ENCODE data around the gene HECTD4. TPM values are rescaled to one million over a fixed set of nuclear protein-coding genes. Genes with fewer than 3 reads are reported as not detected.

HECTD4 gene
- total and polyA plus RNA-seq, 11 donors, result 6.3 to 30.7 (median 23.1) TPM

- ATAC-seq (no peak), DNase-seq (no peak)
- Histone ChIP-seq H3K4me3 (no peak overlapping the region), H3K4me1 (no peaks in the 10 kb centered on the region), H3K9me3 (no peaks in the 10 kb centered on the region), H3K27ac (no peak overlapping the region), H3K27me3 (no peaks in the 10 kb centered on the region), H3K36me3 (peaks cover 0 to 85% (median 59%) of the 10 kb centered on the region in 9 donors)
- TF ChIP-seq CTCF (IDR thresholded peaks at IDR 0.05) (no peak), POLR2A (IDR thresholded peaks at IDR 0.05) (no peak)
- intact Hi-C loops (cut with DNase I), result no loop called here
- 56 to 83% (median 77%) methylated on average over 3 of the region's 3 CpGs for WGBS, 4 donors
These were observed 164.1 kb downstream of the HECTD4 start for GRCh38 chr12:112218150-112218549.

GRCh38 chr12:112217647-112218046 is 164.6 kb downstream of the HECTD4 start:
- intact Hi-C loops (cut with DNase I), result no loop called here
- TF ChIP-seq CTCF (IDR thresholded peaks at IDR 0.05) (no peak), POLR2A (IDR thresholded peaks at IDR 0.05) (no peak)
- Histone ChIP-seq H3K27me3 (no peaks in the 10 kb centered on the region), H3K27ac (no peak overlapping the region), H3K9me3 (no peaks in the 10 kb centered on the region), H3K4me1 (no peaks in the 10 kb centered on the region), H3K36me3 (peaks cover 0 to 85% (median 60%) of the 10 kb centered on the region in 9 donors), H3K4me3 (no peak overlapping the region)
- ATAC-seq (no peak), DNase-seq (no peak)

- Histone ChIP-seq H3K9me3 (no peaks in the 10 kb centered on the region), H3K27me3 (no peaks in the 10 kb centered on the region), H3K36me3 (peaks cover 0 to 89% (median 72%) of the 10 kb centered on the region in 9 donors), H3K27ac (no peak overlapping the region), H3K4me3 (no peak overlapping the region), H3K4me1 (no peaks in the 10 kb centered on the region)
- intact Hi-C loops (cut with DNase I), result no loop called here
- 83 to 93% (median 90%) methylated on average over 7 of the region's 7 CpGs for WGBS, 4 donors
- no peak for ATAC-seq
- DNase-seq, result no peak
- no peak for TF ChIP-seq CTCF (IDR thresholded peaks at IDR 0.05)
- TF ChIP-seq POLR2A (IDR thresholded peaks at IDR 0.05), result no peak
These were observed 166.0 kb downstream of the HECTD4 start for GRCh38 chr12:112216223-112216622.

- TF ChIP-seq CTCF (IDR thresholded peaks at IDR 0.05), result no peak
- no peak for TF ChIP-seq POLR2A (IDR thresholded peaks at IDR 0.05)
- 75 to 87% (median 84%) methylated on average over 4 of the region's 4 CpGs for WGBS, 4 donors
- H3K9me3 ChIP-seq, result no peaks in the 10 kb centered on the region
- H3K4me3 ChIP-seq, result no peak overlapping the region
- no peaks in the 10 kb centered on the region for H3K4me1 ChIP-seq
- H3K27ac ChIP-seq, result no peak overlapping the region
- no peaks in the 10 kb centered on the region for H3K27me3 ChIP-seq
- DNase-seq (no peak), ATAC-seq (no peak)
- intact Hi-C loops (cut with DNase I), result no loop called here
- H3K36me3 ChIP-seq, result peaks cover 0 to 99% (median 88%) of the 10 kb centered on the region in 9 donors
These were observed 168.2 kb downstream of the HECTD4 start for GRCh38 chr12:112214064-112214463.
